H1 (cell line): ENCODE data around the gene VWF. TPM values are rescaled to one million over a fixed set of nuclear protein-coding genes. Genes with fewer than 3 reads are reported as not detected.
"Not testable (repeated sequence)": the region's sequence is repeated elsewhere in the genome, so short reads cannot be mapped to it uniquely, and the experiment has no call there.

Experiments used
- CTCF ChIA-PET: fragments of 300-600 bp; sonication (Branson Sonifier 250); formaldehyde crosslinking; loops from one replicate; lab custom pipeline; 2021; ENCODE audit not compliant: partially characterized antibody; lab: Charles Lee
- POLR2A ChIA-PET: fragments of 300-600 bp; sonication (Branson Sonifier 250); formaldehyde crosslinking; loops from one replicate; lab custom pipeline; 2021; ENCODE audit warnings: inconsistent platforms; ENCODE audit not compliant: partially characterized antibody; lab: Charles Lee
- DNase-seq, 2 experiments: peaks; one replicate each; pipeline versions ENCODE4 v3.0.0 to v3.0.0-alpha.2; 2010 to 2022; ENCODE audit warnings: low spot score in 2 of 2, low read depth in 1 of 2, mixed read lengths in 1 of 2
- FAIRE-seq: peaks from 2 replicates; lab custom pipeline; 2011; peaks lifted over from hg19 to GRCh38; lab: Jason Lieb, UNC
- H2AFZ ChIP-seq: 2 replicates; pipeline ENCODE4 v1.8.1; 2012; ENCODE audit warnings: low read length, inconsistent platforms
- H2AK5ac ChIP-seq: 2 replicates; pipeline ENCODE4 v1.6.1; 2013; ENCODE audit warnings: low read depth, low read length
- H2BK120ac ChIP-seq: replicated peaks from 2 replicates; pipeline ENCODE3; 2013; ENCODE audit warnings: low read depth, low read length, inconsistent platforms
- H2BK12ac ChIP-seq: 2 replicates; pipeline ENCODE4 v1.6.1; 2013; ENCODE audit warnings: low read depth, low read length
- H2BK15ac ChIP-seq: 2 replicates; pipeline ENCODE4 v1.6.1; 2013; ENCODE audit warnings: low read length
- H2BK20ac ChIP-seq: 2 replicates; pipeline ENCODE4 v1.6.1; 2013; ENCODE audit warnings: low read length
- H2BK5ac ChIP-seq: 2 replicates; pipeline ENCODE4 v1.6.1; 2013; ENCODE audit warnings: low read depth, low read length
- H3K14ac ChIP-seq: 2 replicates; pipeline ENCODE4 v1.6.1; 2013; ENCODE audit warnings: inconsistent platforms; ENCODE audit not compliant: insufficient read length
- H3K18ac ChIP-seq: 2 replicates; pipeline ENCODE4 v1.6.1; 2013; ENCODE audit warnings: low read length; ENCODE audit errors: extremely low read depth
- H3K23ac ChIP-seq: 2 replicates; pipeline ENCODE4 v1.6.1; 2013; ENCODE audit warnings: inconsistent platforms; ENCODE audit not compliant: insufficient read length
- H3K23me2 ChIP-seq: 2 replicates; pipeline ENCODE4 v1.6.1; 2013; ENCODE audit warnings: low read depth, low read length
- H3K27ac ChIP-seq: 2 replicates; pipeline ENCODE4 v1.6.1; 2011; ENCODE audit warnings: low read depth, low read length, inconsistent platforms
- H3K27me3 ChIP-seq, 4 experiments: replicated peaks in 1 of 4; 1 replicate in 1 of 4; 2 replicates in 3 of 4; pipeline versions ENCODE4 v1.6.1 to v1.8.1; 2011 to 2013; ENCODE audit warnings: low read length in 3 of 4, mild to moderate bottlenecking in 3 of 4, inconsistent platforms in 2 of 4, mixed read lengths in 2 of 4, moderate library complexity in 1 of 4; ENCODE audit not compliant: control insufficient read depth in 3 of 4, insufficient read depth in 3 of 4; ENCODE audit errors: extremely low read depth in 1 of 4
- H3K36me3 ChIP-seq, 4 experiments: 2 replicates each; pipeline versions ENCODE4 v1.6.1 to v1.8.1; 2011 to 2013; ENCODE audit warnings: mild to moderate bottlenecking in 4 of 4, low read length in 3 of 4, moderate library complexity in 2 of 4, control low read depth in 1 of 4, inconsistent platforms in 1 of 4; ENCODE audit not compliant: insufficient read depth in 4 of 4, control insufficient read depth in 2 of 4
- H3K4ac ChIP-seq: replicated peaks from 2 replicates; pipeline ENCODE3; 2013; ENCODE audit warnings: low read length, low read depth, mixed read lengths, inconsistent platforms; ENCODE audit not compliant: insufficient read length
- H3K4me1 ChIP-seq, 4 experiments: replicated peaks in 1 of 4; 1 replicate in 1 of 4; 2 replicates in 3 of 4; pipeline versions ENCODE4 v1.6.1 to v1.8.1; 2011 to 2013; ENCODE audit warnings: low read length in 3 of 4, inconsistent platforms in 2 of 4, mixed read lengths in 1 of 4; ENCODE audit not compliant: insufficient read depth in 4 of 4, control insufficient read depth in 3 of 4
- H3K4me2 ChIP-seq, 2 experiments: 2 replicates each; pipeline versions ENCODE4 v1.6.1 to v1.8.1; 2011 to 2013; ENCODE audit warnings: low read depth in 2 of 2, low read length in 2 of 2, control low read depth in 1 of 2, inconsistent platforms in 1 of 2, mild to moderate bottlenecking in 1 of 2; ENCODE audit not compliant: insufficient read depth in 1 of 2
- H3K4me3 ChIP-seq, 4 experiments: fragments of 200-600, 300-600 bp in 1 of 4; sonication (generic), shearing (Covaris generic), sonication (Bioruptor Twin) in 1 of 4; 2 replicates each; pipeline versions ENCODE4 v1.5.1 to v1.8.1; 2011 to 2016; ENCODE audit warnings: low read length in 4 of 4, low read depth in 3 of 4, control low read depth in 2 of 4, inconsistent platforms in 2 of 4, mild to moderate bottlenecking in 2 of 4, mixed read lengths in 1 of 4, moderate library complexity in 1 of 4; ENCODE audit not compliant: insufficient read depth in 2 of 4; ENCODE audit errors: extremely low read depth in 1 of 4
- H3K56ac ChIP-seq: replicated peaks from 2 replicates; pipeline ENCODE3; 2013; ENCODE audit warnings: low read depth, mild to moderate bottlenecking, mixed read lengths, low read length, inconsistent platforms; ENCODE audit not compliant: insufficient read length
- H3K79me1 ChIP-seq: 2 replicates; pipeline ENCODE4 v1.6.1; 2013; ENCODE audit warnings: low read depth, low read length, control low read depth
- H3K79me2 ChIP-seq, 2 experiments: 2 replicates each; pipeline versions ENCODE4 v1.6.1 to v1.8.1; 2012 to 2013; ENCODE audit warnings: low read length in 2 of 2, mild to moderate bottlenecking in 2 of 2, inconsistent platforms in 1 of 2; ENCODE audit not compliant: insufficient read depth in 2 of 2, control insufficient read depth in 1 of 2
- H3K9ac ChIP-seq, 4 experiments: replicated peaks in 1 of 4; 1 replicate in 1 of 4; 2 replicates in 3 of 4; pipeline versions ENCODE4 v1.6.1 to v1.8.1; 2011 to 2013; ENCODE audit warnings: low read depth in 3 of 4, low read length in 3 of 4, control low read depth in 2 of 4, mild to moderate bottlenecking in 2 of 4, moderate library complexity in 2 of 4, inconsistent platforms in 1 of 4; ENCODE audit errors: extremely low read depth in 1 of 4
- H3K9me3 ChIP-seq, 2 experiments: 2 replicates each; pipeline versions ENCODE4 v1.6.1 to v1.8.1; 2012 to 2013; ENCODE audit warnings: mild to moderate bottlenecking in 2 of 2, moderate library complexity in 2 of 2, control low read depth in 1 of 2, inconsistent platforms in 1 of 2, low read depth in 1 of 2, low read length in 1 of 2, mixed read lengths in 1 of 2; ENCODE audit not compliant: insufficient read depth in 2 of 2
- H4K20me1 ChIP-seq, 2 experiments: replicated peaks in 1 of 2; 2 replicates each; pipeline versions ENCODE3 to v1.8.1; 2011 to 2013; ENCODE audit warnings: inconsistent platforms in 2 of 2, low read length in 2 of 2, mild to moderate bottlenecking in 1 of 2; ENCODE audit not compliant: insufficient read depth in 2 of 2, control insufficient read depth in 1 of 2
- H4K5ac ChIP-seq: 2 replicates; pipeline ENCODE4 v1.6.1; 2013; ENCODE audit warnings: low read length, low read depth, mixed read lengths, inconsistent platforms; ENCODE audit not compliant: insufficient read length
- H4K8ac ChIP-seq: 2 replicates; pipeline ENCODE4 v1.8.0; 2013; ENCODE audit warnings: mild to moderate bottlenecking, moderate library complexity, low read length, inconsistent platforms; ENCODE audit not compliant: insufficient read depth; ENCODE audit errors: extremely low read depth
- H4K91ac ChIP-seq: replicated peaks from 2 replicates; pipeline ENCODE3; 2013; ENCODE audit warnings: low read length, mixed read lengths, inconsistent platforms; ENCODE audit not compliant: insufficient read length
- CEBPB ChIP-seq: IDR thresholded peaks from 2 replicates; pipeline ENCODE4 v1.6.1; 2012; ENCODE audit warnings: low read depth, low read length
- WGBS, 2 experiments: shearing (Covaris generic) in 1 of 2; methylation state at CpG; one replicate each; pipeline versions ENCODE4 v1.1.6 to v1.1.7; 2013 to 2015; ENCODE audit warnings: low lambda C conversion rate in 2 of 2, mixed read lengths in 2 of 2, inconsistent platforms in 1 of 2, low coverage in 1 of 2, missing lambda C conversion rate in 1 of 2; ENCODE audit not compliant: insufficient replicate concordance in 2 of 2, insufficient coverage in 1 of 2, insufficient read length in 1 of 2; ENCODE audit errors: extremely low coverage in 1 of 2, missing lambda C conversion rate in 1 of 2; 5-methylcytosine and 5-hydroxymethylcytosine counted together
- polyA plus RNA-seq, 7 experiments: library from polyadenylated mRNA; depleted of rRNA in 3 of 7; stranded (reverse) in 5 of 7; unstranded in 2 of 7; fragments of >200 nt in 5 of 7; fragments of 200-250 nt in 2 of 7; gene quantifications; 1 replicate in 5 of 7; 2 replicates in 1 of 7; 4 replicates in 1 of 7; pipeline versions ENCODE4 v1.2.1 to v1.2.3, GENCODE V29; 2011 to 2013; ENCODE audit warnings: missing spikeins in 2 of 7, mixed read lengths in 2 of 7
- total RNA-seq: library from RNA; stranded (reverse); fragmentation: NEBNext Ultra II Directional; extraction: Animal tissue kit (Norgen Biotek cat#: 25700); gene quantifications from 2 replicates; pipeline ENCODE4 v1.2.1, GENCODE V29; 2021

Gene VWF
- total and polyA plus RNA-seq, 2 of the 8 experiments (the other 6 are each of a cell fraction or from before 2014, with no cell fraction given) = 0.39 to 0.60 TPM

GRCh38 chr12:6010631-6011350, 113.7 kb downstream of the VWF start:
- H3K79me1 ChIP-seq, H3K4ac ChIP-seq, H3K4me1 ChIP-seq, H3K23me2 ChIP-seq, H3K27me3 ChIP-seq, H3K18ac ChIP-seq, H4K8ac ChIP-seq, DNase-seq, H4K5ac ChIP-seq, H2BK20ac ChIP-seq, H3K9ac ChIP-seq, H4K20me1 ChIP-seq, H3K56ac ChIP-seq, H2BK5ac ChIP-seq, H3K36me3 ChIP-seq, H3K14ac ChIP-seq, H2BK12ac ChIP-seq, H3K27ac ChIP-seq, H2AFZ ChIP-seq, POLR2A ChIA-PET, H3K4me3 ChIP-seq, H3K4me2 ChIP-seq, H3K79me2 ChIP-seq, H4K91ac ChIP-seq, H2AK5ac ChIP-seq, H2BK15ac ChIP-seq, H2BK120ac ChIP-seq, H3K23ac ChIP-seq, H3K9me3 ChIP-seq: not testable (repeated sequence)
- peak; percentile 58 for FAIRE-seq
- TF ChIP-seq CEBPB = peak; percentile 14; the same call in 1 of the 2 replicates
- WGBS, 2 experiments = 84% methylated on average over 4 of the region's 4 CpGs; no CpG with 5 or more reads in 1 of the 2 experiments
- CTCF ChIA-PET = interaction anchor here (1.1 kb wide), 1 partner anchor 22 kb away, joined by 3 read pairs; no protein-coding TSS in a partner anchor
